ENCODE data around the gene GDAP2.
A peak's percentile ranks its signal among the peaks of the same experiment; 100 is the strongest.
"Not testable (repeated sequence)": the region's sequence is repeated elsewhere in the genome, so short reads cannot be mapped to it uniquely, and the experiment has no call there.

GDAP2 gene

GRCh38 chr1:117929343-117930172 is at the start of gene GDAP2, which contains the start of gene WDR3:
Gene GDAP2 (minus strand): TSS chr1:117929621. CDS start chr1:117920357, 9,264 bp downstream.
Gene WDR3 (plus strand): TSS chr1:117929739. CDS start chr1:117933320, 3,581 bp downstream.
- DNase-seq, result peak; percentile 96

GRCh38 chr1:117976381-117976780 is 47.0 kb upstream of the GDAP2 start:
- DNase-seq, result no peak

GRCh38 chr1:117971777-117972176 is 42.4 kb upstream of the GDAP2 start:
- DNase-seq, result no peak

GRCh38 chr1:117970252-117970651 is 40.8 kb upstream of the GDAP2 start:
- no peak for DNase-seq

GRCh38 chr1:117967881-117968280 is 38.5 kb upstream of the GDAP2 start:
- DNase-seq, result no peak

GRCh38 chr1:117967477-117967876 is 38.1 kb upstream of the GDAP2 start:
- no peak for DNase-seq

GRCh38 chr1:117964290-117965038 is 35.0 kb upstream of the GDAP2 start:
- DNase-seq, result no peak

GRCh38 chr1:117959364-117959763 is 29.9 kb upstream of the GDAP2 start:
- no peak for DNase-seq

- DNase-seq, result no peak
Measured at GRCh38 chr1:117952386-117952785, 23.0 kb upstream of the GDAP2 start.

- no peak for DNase-seq
Measured at GRCh38 chr1:117942293-117942692, 12.9 kb upstream of the GDAP2 start.

- no peak for DNase-seq
Measured at GRCh38 chr1:117933769-117934168, 4.3 kb upstream of the GDAP2 start.

GRCh38 chr1:117932576-117932975 is 3.2 kb upstream of the GDAP2 start:
- DNase-seq, result no peak

- no peak for DNase-seq
Measured at GRCh38 chr1:117930484-117930883, 1.1 kb upstream of the GDAP2 start.

GRCh38 chr1:117930173-117930447 is 689 bp upstream of the GDAP2 start:
- no peak for DNase-seq

GRCh38 chr1:117928881-117929342 is 509 bp downstream of the GDAP2 start:
- DNase-seq, result peak; percentile 62

GRCh38 chr1:117925981-117926380 is 3.4 kb downstream of the GDAP2 start:
- DNase-seq, result no peak

- not testable (repeated sequence) for DNase-seq
Measured at GRCh38 chr1:117922717-117923116, 6.7 kb downstream of the GDAP2 start.

- no peak for DNase-seq
Measured at GRCh38 chr1:117921991-117922390, 7.4 kb downstream of the GDAP2 start.

GRCh38 chr1:117919376-117919775 is 10.0 kb downstream of the GDAP2 start:
- no peak for DNase-seq

- DNase-seq, result no peak
Measured at GRCh38 chr1:117911051-117911450, 18.4 kb downstream of the GDAP2 start.

GRCh38 chr1:117905019-117905418 is 24.4 kb downstream of the GDAP2 start:
- DNase-seq, result no peak

- no peak for DNase-seq
Measured at GRCh38 chr1:117904485-117904884, 24.9 kb downstream of the GDAP2 start.

- DNase-seq, result no peak
Measured at GRCh38 chr1:117902944-117903343, 26.5 kb downstream of the GDAP2 start.

- no peak for DNase-seq
Measured at GRCh38 chr1:117899801-117900200, 29.6 kb downstream of the GDAP2 start.
